A673 (cell line): Measurements from ENCODE around the gene GAGE13. TPM values are rescaled to one million over a fixed set of nuclear protein-coding genes. Genes with fewer than 3 reads are reported as not detected.

Source experiments
- BruUV-seq: library from RNA; stranded (reverse); fragments of 400-500 nt; replicated peaks from 2 replicates; lab custom pipeline; 2021; lab: Mats Ljungman, UMichigan
- CTCF ChIA-PET: fragments of 300-600 bp; sonication (Branson Sonifier 250); formaldehyde crosslinking; loops from one replicate; lab custom pipeline; 2022; ENCODE audit warnings: antibody characterized with exemption; lab: Charles Lee
- POLR2A ChIA-PET: fragments of 300-600 bp; sonication (Branson Sonifier 250); formaldehyde crosslinking; loops from one replicate; lab custom pipeline; 2022; ENCODE audit warnings: antibody characterized with exemption; ENCODE audit not compliant: low non-redundant PET; lab: Charles Lee
- DNase-seq: peaks from one replicate; pipeline ENCODE4 v3.0.0-alpha.2; 2015; ENCODE audit warnings: low spot score
- H3K27ac ChIP-seq: fragments of 200-600 bp; sonication (generic); 2 replicates; pipeline ENCODE4 v1.5.1; 2016; ENCODE audit warnings: mixed run types, low read depth, mild to moderate bottlenecking, mixed read lengths, antibody characterized with exemption, low read length; ENCODE audit not compliant: poor library complexity, severe bottlenecking
- H3K27me3 ChIP-seq: fragments of 200-600 bp; sonication (generic); replicated peaks from 2 replicates; pipeline ENCODE4 v1.6.1; 2017; ENCODE audit warnings: mixed run types, low read depth, mild to moderate bottlenecking, mixed read lengths, antibody characterized with exemption, low read length; ENCODE audit not compliant: insufficient read depth, poor library complexity
- H3K36me3 ChIP-seq: fragments of 200-600 bp; sonication (generic); 2 replicates; pipeline ENCODE4 v1.6.1; 2016; ENCODE audit warnings: mixed run types, mild to moderate bottlenecking, mixed read lengths, antibody characterized with exemption, low read length; ENCODE audit not compliant: insufficient read depth, poor library complexity, severe bottlenecking
- H3K4me1 ChIP-seq: fragments of 200-600 bp; sonication (generic); 2 replicates; pipeline ENCODE4 v1.6.1; 2017; ENCODE audit warnings: mixed run types, mild to moderate bottlenecking, mixed read lengths, antibody characterized with exemption, low read length; ENCODE audit not compliant: insufficient read depth, poor library complexity, severe bottlenecking
- H3K4me3 ChIP-seq: fragments of 200-600 bp; sonication (generic); 2 replicates; pipeline ENCODE4 v1.5.1; 2016; ENCODE audit warnings: low read depth, mixed run types, mild to moderate bottlenecking, mixed read lengths, low read length; ENCODE audit not compliant: poor library complexity, severe bottlenecking
- H3K9me3 ChIP-seq: fragments of 200-600 bp; sonication (generic); 2 replicates; pipeline ENCODE4 v1.6.1; 2016; ENCODE audit warnings: mixed run types, low read depth, mild to moderate bottlenecking, mixed read lengths, antibody characterized with exemption, low read length; ENCODE audit not compliant: poor library complexity, severe bottlenecking
- EZH2 ChIP-seq: fragments of 200-600 bp; sonication (generic); IDR thresholded peaks from 2 replicates; pipeline ENCODE4 v1.6.1; 2017; ENCODE audit warnings: borderline replicate concordance, low read depth, mild to moderate bottlenecking, mixed read lengths, antibody characterized with exemption, low read length; ENCODE audit not compliant: poor library complexity, severe bottlenecking
- intact Hi-C: fragments of 100-400 bp; cut with micrococcal nuclease; formaldehyde crosslinking; loops from one replicate; pipeline ENCODE4 v1.10.0; 2022; ENCODE audit not compliant: unreplicated experiment
- total RNA-seq: library from RNA; stranded (reverse); gene quantifications from 2 replicates; pipeline ENCODE4 v1.2.3, GENCODE V29; 2021
- TF ChIP-seq, protein P1 (sequence below): fragments of 300-800, 200-600 bp; sonication (generic); conservative IDR thresholded peaks from 2 replicates; pipeline ENCODE4 v1.5.1; 2017; ENCODE audit warnings: low read depth, mild to moderate bottlenecking, antibody characterized with exemption, low read length, moderate library complexity, mixed read lengths

GAGE13 gene
- total RNA-seq, 1 experiment from 2014 or later, result not detected

DNA sequence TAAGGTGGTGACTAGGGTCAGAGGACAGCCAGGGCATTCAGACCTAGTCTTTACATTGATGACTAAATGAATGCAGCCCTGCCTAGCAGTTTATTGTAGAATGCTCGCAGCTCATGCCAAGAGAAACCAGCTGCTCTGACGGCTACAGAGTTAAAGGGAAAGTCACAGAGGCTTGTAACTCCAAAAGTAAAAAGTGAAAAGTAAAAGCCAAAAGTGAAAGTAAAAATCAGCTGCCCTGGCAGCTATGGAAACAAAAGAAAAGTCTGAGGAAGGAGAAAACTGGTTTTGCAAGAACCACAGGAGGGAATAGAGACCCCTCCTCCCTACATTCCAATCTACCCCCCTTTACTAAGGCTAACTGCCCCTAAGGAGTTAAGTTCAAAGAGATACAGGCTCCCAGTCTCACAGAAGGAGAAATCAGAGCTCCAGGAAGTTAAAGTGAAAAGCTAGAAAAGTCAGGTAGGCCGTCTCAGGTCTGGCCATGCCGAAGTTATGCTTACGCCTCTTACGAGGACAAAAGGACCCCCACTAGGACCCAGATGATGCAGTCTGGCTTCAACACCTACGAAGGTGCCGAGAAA, 21.9 kb upstream of the GAGE13 start:
- H3K27ac ChIP-seq, result no peak overlapping the region
- intact Hi-C loops, result no loop called here
- TF ChIP-seq, protein P1, sequence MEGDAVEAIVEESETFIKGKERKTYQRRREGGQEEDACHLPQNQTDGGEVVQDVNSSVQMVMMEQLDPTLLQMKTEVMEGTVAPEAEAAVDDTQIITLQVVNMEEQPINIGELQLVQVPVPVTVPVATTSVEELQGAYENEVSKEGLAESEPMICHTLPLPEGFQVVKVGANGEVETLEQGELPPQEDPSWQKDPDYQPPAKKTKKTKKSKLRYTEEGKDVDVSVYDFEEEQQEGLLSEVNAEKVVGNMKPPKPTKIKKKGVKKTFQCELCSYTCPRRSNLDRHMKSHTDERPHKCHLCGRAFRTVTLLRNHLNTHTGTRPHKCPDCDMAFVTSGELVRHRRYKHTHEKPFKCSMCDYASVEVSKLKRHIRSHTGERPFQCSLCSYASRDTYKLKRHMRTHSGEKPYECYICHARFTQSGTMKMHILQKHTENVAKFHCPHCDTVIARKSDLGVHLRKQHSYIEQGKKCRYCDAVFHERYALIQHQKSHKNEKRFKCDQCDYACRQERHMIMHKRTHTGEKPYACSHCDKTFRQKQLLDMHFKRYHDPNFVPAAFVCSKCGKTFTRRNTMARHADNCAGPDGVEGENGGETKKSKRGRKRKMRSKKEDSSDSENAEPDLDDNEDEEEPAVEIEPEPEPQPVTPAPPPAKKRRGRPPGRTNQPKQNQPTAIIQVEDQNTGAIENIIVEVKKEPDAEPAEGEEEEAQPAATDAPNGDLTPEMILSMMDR, result no peak
- TF ChIP-seq EZH2, result no peak
- no peaks in the 10 kb centered on the region for H3K36me3 ChIP-seq
- ChIA-PET POLR2A (no interaction called here), CTCF (no interaction called here)
- no peak overlapping the region for H3K4me3 ChIP-seq
- no peaks in the 10 kb centered on the region for H3K9me3 ChIP-seq
- BruUV-seq, result no TSS peak
- H3K27me3 ChIP-seq, result no peaks in the 10 kb centered on the region
- no peak for DNase-seq
- H3K4me1 ChIP-seq, result no peaks in the 10 kb centered on the region

DNA sequence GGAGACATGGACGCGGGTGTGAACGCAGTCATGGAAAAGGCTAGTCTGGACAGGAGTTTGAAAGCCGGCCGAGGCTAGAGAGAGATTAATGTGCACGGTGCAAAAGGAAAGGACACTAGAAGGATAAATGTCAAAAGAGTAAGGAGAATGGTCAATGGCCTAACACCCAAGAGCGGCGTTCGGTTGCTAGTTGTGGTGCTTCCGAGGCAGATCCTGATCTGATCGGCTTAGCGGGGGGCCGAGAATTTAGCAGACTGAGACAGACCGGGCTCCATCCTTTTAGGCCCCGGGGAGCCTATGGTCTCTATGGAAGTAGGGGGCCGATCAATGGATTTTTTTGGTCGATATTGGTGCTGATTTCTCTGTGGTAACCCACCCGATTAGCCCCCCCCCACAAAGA, 21.0 kb upstream of the GAGE13 start:
- Histone ChIP-seq H3K4me3 (no peak overlapping the region), H3K27ac (no peak overlapping the region), H3K36me3 (no peaks in the 10 kb centered on the region), H3K4me1 (no peaks in the 10 kb centered on the region), H3K27me3 (no peaks in the 10 kb centered on the region), H3K9me3 (no peaks in the 10 kb centered on the region)
- POLR2A ChIA-PET, result no interaction called here
- CTCF ChIA-PET, result no interaction called here
- intact Hi-C loops, result no loop called here
- no peak for DNase-seq
- no peak for TF ChIP-seq EZH2
- TF ChIP-seq, protein P1, result no peak
- no TSS peak for BruUV-seq

DNA sequence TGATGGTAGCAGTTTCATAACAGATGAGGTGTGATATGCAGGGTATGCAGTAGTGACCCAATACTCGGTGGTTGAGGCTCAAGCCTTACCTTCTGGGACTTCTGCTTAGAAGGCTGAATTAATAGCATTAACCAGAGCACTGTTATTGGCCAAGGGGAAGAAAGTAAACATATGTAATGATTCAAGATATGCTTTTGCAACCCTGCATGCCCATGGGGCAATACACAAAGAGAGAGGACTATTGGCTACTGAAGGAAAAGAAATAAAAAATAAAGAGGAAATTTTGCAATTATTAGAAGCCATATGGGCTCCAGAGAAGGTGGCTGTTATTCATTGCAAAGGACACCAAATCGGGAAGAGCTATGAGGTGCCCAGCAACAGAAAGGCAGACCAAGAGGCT, 19.2 kb upstream of the GAGE13 start:
- Histone ChIP-seq H3K27me3 (no peaks in the 10 kb centered on the region), H3K27ac (no peak overlapping the region), H3K36me3 (no peaks in the 10 kb centered on the region), H3K4me1 (no peaks in the 10 kb centered on the region), H3K9me3 (no peaks in the 10 kb centered on the region), H3K4me3 (no peak overlapping the region)
- TF ChIP-seq, protein P1, result no peak
- no peak for TF ChIP-seq EZH2
- BruUV-seq, result no TSS peak
- intact Hi-C loops, result no loop called here
- ChIA-PET CTCF (no interaction called here), POLR2A (no interaction called here)
- no peak for DNase-seq
